Ecto neural progenitor cell (in vitro differentiated cells): Measurements from ENCODE around the gene DDB1.

Experiments used
- DNase-seq: peaks from one replicate; pipeline ENCODE4 v3.0.0-alpha.2; 2018; ENCODE audit warnings: low spot score

Gene DDB1

GRCh38 chr11:61334434-61335354, 1.8 kb upstream of the DDB1 start:
- DNase-seq = peak; percentile 37

DNA sequence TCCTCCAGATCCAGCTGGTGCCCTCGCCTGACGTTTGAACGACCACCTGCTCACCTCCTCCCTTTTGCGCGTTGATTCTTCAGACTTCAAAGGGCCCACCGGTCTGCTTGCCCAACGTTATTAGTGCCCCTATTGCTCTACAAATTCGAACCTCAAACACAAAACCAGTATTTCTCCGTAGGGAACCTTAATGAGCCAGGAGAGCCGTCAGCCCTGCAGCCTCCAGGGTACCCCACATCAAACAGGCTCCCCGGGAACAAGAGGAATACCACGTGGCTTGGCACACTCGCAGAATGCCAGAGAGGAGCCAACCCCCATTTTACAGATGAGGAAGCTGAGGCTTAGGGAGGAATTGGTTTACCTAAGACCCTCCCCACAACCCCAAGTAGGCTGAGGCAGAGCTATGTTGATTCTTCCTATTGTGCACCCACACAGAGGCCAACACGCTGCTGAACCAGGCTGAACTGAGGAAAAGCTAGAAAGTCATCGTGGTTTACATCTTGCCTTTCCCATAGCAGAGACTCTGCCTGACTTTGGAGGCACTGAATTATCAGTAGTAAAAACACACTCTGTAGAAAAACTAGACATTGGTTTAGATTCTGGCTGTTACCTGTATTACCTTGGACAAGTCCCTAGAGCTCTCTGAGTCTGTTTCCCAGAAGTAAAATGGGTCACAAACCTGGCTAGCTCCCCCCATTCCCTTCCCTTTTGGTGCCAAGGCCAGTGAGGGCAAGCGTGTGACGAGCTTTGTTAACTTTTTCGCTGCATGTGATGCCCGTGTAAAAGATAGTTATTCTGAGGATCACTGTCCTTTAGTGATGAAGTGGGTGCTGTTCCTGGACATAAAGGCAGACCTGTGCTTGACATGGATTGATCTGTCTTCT, 887 bp upstream of the DDB1 start:
- DNase-seq = peak; percentile 42

- no peak for DNase-seq
These were observed 566 bp downstream of the DDB1 start for GRCh38 chr11:61332281-61332796.

DNA sequence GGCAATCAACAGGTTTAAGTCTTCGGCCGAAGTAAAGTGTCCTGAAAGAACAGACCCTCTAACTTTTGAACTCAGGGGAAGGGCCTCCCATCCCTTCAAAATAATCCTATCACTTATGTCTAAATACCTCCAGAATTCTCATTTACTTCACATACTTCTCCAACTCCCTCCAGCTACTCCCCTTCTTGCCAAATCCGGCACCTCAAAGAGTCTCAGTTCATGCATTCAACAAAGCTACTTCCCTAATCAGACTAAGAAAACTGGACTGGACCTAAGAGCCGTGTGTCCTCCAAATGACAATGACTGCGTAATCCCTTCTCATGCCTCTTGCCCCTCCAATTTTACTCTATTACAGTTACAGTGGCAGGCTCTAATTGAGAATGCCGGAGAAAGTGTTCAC, 1.3 kb downstream of the DDB1 start:
- DNase-seq = no peak

DNA sequence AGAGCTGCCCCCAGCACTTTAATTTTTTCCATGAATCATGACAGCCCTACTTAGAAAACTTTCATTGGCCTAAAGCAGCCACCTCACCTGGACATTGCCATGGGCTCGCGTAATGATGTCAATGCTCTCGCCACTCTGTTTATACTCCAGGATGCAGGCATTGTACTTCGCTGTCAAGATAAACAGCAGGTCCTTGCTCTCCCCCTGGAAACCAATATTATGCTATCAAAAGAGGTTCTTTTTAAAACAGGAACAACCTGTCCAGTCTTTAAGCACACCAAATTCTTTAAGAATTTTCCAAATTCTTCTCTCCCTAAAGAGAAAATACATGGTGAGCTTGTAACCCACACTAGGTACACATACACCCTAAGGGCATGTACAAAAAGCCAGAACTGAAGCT, 3.0 kb downstream of the DDB1 start:
- DNase-seq = no peak

GRCh38 chr11:61328351-61328750, 4.6 kb downstream of the DDB1 start:
- DNase-seq = no peak

GRCh38 chr11:61327669-61328071, 5.2 kb downstream of the DDB1 start:
- no peak for DNase-seq

DNA sequence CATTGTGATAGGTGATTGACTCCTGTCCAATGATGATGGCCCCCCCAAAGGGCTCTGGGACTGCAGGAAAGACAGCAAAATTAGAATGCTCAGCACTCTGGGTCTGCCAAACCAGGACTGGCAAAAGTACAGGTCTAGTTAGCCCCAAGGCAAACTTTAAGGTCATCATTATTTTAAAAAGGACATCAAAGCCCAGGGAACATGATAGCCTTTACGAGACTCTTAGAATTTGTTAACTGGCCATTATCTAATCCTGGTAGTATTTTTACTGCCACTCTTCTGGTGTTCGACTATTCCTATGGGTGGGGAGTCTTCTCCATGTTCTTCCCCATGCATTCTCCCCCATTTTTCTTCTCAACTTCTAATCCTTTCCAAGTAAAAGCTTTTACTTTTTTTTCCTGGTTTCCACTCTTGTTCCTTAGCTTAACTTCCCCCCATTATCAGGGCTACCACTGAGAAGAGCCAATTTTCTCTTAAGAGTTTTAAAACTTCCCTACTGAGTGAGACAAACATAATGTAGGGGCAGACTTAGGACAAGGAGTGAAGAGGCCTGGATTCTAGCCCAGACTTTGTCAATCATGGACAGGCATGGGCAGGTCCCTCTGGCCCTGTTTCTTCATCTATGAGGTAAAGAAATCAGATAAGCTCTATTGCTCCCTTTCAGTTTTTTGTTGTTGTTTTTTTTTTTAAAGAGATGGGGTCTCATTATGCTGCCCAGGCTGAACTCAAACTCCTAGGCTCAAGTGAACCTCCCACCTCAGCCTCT, 7.1 kb downstream of the DDB1 start:
- DNase-seq = no peak

DNA sequence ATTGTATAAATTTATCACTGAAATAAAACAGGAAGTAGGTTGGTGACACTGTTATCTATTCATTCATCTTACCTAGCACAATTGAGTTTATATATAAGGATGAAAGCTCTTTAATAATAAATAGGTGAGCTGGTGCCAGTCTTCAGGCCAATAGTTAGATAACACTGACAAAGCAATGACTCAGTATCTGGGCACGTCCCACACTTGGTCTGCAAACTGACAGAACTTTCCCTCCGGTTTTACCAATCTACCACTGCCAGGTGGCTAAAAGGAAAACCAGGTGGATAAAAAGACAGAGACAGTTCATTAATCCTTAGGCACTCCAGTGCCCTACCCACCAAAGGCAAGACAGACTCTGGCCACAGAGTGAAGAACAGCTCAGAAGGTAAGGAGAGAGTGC, 17.6 kb downstream of the DDB1 start:
- no peak for DNase-seq

DNA sequence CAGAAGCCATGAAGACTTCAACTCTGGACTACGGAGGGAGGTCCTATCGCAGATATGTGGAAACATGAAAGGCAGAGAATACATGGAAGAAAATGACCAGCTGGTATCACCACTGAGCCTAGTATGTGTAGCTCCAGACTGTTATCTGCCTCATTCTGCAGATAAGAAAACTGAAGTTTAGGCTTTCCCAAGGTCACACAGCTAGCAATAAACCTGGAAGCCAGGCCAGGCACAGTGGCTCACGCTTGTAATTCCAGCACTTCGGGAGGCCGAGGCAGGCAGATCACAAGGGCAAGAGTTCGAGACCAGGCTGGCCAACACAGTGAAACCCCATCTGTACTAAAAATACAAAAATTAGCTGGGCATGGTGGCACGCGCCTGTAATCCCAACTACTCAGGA, 22.2 kb downstream of the DDB1 start:
- no peak for DNase-seq

DNA sequence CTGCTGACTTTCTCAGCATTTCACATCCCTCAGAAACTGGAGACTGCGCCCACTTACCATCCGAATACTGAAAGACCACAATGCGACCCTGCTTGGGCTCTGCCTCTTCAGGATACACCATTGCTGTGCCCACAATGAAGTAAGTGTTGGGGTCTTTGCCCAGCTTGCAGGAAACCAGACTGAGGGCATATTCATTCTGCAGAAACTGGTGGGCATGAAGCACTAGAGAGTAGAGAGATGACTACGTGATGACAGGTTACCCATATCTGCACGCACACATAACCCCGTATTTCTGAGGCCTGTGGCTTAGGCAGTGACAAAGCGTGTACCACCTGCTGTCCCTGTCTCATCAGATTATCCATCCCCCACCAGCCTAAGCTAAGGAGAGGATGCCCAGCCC, 23.2 kb downstream of the DDB1 start:
- DNase-seq = no peak

- DNase-seq = no peak
These were observed 23.8 kb downstream of the DDB1 start for GRCh38 chr11:61309141-61309540.

- DNase-seq = no peak
These were observed 25.6 kb downstream of the DDB1 start for GRCh38 chr11:61307354-61307753.

- no peak for DNase-seq
These were observed 26.7 kb downstream of the DDB1 start for GRCh38 chr11:61306221-61306620.

- DNase-seq = no peak
These were observed 27.5 kb downstream of the DDB1 start for GRCh38 chr11:61305417-61305816.

GRCh38 chr11:61303725-61304124, 29.2 kb downstream of the DDB1 start:
- DNase-seq = no peak

DNA sequence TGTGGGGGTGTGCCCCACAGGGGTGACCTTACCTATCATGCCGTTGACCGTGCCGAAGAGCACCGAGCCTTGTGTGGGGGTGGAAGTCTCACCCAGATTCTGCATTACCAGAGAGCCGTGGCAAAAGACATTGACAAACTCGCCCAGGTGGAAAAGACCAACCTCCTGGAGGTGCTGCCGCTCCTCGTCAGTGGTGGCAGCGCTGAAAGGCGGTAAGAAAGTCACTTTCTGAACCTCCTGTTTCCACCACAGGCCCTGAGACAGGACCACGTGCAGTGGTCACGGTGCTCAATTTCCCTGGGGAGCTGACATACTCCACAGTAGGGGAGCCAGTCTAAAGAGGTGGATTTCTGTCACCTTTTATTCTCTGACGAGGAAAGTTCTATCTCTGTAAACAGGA, 30.4 kb downstream of the DDB1 start:
- no peak for DNase-seq

GRCh38 chr11:61298663-61299244, 34.2 kb downstream of the DDB1 start:
- no peak for DNase-seq

- no peak for DNase-seq
These were observed 35.2 kb downstream of the DDB1 start for GRCh38 chr11:61297746-61298145.

GRCh38 chr11:61297341-61297740, 35.6 kb downstream of the DDB1 start:
- DNase-seq = no peak

DNA sequence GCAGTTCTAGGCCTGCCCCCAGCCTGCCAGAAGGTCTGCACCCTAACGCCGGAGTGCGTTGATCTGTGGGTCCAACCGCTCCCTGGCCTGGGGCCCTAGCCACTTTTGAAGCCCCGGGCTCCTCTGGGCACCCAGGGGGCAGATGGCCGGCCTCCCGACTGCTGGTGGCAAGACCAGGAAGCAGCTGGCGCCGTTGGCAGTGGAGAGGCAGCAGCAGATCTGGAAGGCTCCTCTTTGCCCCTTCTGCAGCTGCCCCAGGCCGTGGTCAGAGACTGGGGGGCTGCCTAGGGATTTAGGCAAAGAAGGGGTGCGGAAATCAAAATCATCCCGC, 37.3 kb downstream of the DDB1 start:
- no peak for DNase-seq
